Bronchial epithelial cell (primary cell): ENCODE measurements around the gene INTS6L. TPM values are rescaled to one million over a fixed set of nuclear protein-coding genes. Genes with fewer than 3 reads are reported as not detected.

ENCODE experiments used
- DNase-seq: peaks from one replicate; pipeline ENCODE4 v3.0.0-alpha.2; 2010; ENCODE audit warnings: low read depth
- FAIRE-seq: peaks from 2 replicates; lab custom pipeline; 2011; peaks lifted over from hg19 to GRCh38; lab: Jason Lieb, UNC
- H3K27me3 ChIP-seq: 2 replicates; pipeline ENCODE4 v1.5.1; 2011; ENCODE audit warnings: low read length; ENCODE audit not compliant: control insufficient read depth, insufficient read depth
- H3K36me3 ChIP-seq: 2 replicates; pipeline ENCODE4 v1.5.1; 2011; ENCODE audit warnings: low read length; ENCODE audit not compliant: control insufficient read depth, insufficient read depth
- H3K4me3 ChIP-seq: 2 replicates; pipeline ENCODE4 v1.5.1; 2011; ENCODE audit warnings: mild to moderate bottlenecking, low read depth, low read length, control low read depth
- total RNA-seq: library from RNA; depleted of rRNA; stranded (reverse); fragments of >200 nt; gene quantifications from 2 replicates; pipeline ENCODE4 v1.2.1, GENCODE V29; 2014
- TF ChIP-seq, protein P1 (sequence below): IDR thresholded peaks from 2 replicates; pipeline ENCODE4 v1.5.1; 2011; ENCODE audit warnings: mild to moderate bottlenecking, moderate library complexity, low read length, control low read depth, inconsistent platforms; ENCODE audit not compliant: insufficient read depth, severe bottlenecking

INTS6L gene
- total RNA-seq, 1 donor from 2014 or later: 3.2 TPM

DNA sequence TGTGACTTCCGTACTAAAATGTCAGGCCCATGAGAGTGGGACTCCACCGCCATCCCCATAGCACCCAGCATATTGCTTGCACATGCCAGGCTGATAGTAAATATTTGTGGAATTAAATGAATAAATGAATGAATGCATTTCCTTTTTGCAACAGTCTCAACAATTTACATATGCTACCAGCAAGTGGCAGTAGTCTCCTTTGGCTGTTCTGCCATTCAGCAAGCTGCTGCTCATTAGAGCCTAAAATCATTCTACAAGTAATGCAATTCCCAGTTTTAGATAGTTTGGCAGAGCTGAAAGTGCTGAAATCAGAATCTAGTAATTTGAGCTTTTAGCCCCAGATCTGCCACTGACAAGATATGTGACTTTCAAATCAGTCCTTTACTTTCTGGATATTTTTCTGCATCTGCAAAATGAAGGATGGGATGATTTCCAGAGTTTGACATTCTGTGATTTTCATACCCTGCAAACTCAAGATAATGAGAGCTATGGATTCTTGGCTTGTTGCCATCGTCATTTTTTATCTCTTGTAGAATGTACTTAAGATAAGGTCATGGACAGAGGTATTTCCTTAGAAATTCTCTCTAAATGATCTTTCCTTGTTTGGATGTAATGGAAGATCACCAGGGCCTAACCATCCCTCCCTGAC, 35.7 kb upstream of the INTS6L start:
- no peaks in the 10 kb centered on the region for H3K36me3 ChIP-seq
- FAIRE-seq (no peak), DNase-seq (peak; percentile 46)
- TF ChIP-seq, protein P1, sequence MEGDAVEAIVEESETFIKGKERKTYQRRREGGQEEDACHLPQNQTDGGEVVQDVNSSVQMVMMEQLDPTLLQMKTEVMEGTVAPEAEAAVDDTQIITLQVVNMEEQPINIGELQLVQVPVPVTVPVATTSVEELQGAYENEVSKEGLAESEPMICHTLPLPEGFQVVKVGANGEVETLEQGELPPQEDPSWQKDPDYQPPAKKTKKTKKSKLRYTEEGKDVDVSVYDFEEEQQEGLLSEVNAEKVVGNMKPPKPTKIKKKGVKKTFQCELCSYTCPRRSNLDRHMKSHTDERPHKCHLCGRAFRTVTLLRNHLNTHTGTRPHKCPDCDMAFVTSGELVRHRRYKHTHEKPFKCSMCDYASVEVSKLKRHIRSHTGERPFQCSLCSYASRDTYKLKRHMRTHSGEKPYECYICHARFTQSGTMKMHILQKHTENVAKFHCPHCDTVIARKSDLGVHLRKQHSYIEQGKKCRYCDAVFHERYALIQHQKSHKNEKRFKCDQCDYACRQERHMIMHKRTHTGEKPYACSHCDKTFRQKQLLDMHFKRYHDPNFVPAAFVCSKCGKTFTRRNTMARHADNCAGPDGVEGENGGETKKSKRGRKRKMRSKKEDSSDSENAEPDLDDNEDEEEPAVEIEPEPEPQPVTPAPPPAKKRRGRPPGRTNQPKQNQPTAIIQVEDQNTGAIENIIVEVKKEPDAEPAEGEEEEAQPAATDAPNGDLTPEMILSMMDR: peak; percentile 56
- H3K4me3 ChIP-seq: no peak overlapping the region
- H3K27me3 ChIP-seq: no peaks in the 10 kb centered on the region

DNA sequence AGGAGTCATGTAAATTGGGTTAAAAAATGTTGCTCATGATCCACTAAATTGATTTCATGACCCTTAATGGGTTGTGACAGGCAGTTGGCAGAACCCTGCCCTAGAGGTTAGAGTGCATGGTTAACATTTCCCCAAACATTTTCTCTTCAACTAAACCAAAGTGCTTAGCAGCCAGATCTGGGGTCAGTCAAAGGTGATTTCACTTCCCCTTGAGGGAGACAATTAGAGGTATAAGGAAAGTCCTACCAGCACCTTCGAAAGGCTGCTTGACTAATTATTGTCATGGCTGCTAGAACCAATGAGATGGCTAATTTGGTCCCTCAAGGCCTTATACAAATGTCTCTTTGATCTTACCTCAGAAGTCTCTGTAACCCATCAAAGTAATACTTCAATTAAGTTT, 30.9 kb upstream of the INTS6L start:
- no peak for FAIRE-seq
- TF ChIP-seq, protein P1: no peak
- DNase-seq: no peak
- H3K27me3 ChIP-seq: no peaks in the 10 kb centered on the region
- no peaks in the 10 kb centered on the region for H3K36me3 ChIP-seq
- H3K4me3 ChIP-seq: no peak overlapping the region

DNA sequence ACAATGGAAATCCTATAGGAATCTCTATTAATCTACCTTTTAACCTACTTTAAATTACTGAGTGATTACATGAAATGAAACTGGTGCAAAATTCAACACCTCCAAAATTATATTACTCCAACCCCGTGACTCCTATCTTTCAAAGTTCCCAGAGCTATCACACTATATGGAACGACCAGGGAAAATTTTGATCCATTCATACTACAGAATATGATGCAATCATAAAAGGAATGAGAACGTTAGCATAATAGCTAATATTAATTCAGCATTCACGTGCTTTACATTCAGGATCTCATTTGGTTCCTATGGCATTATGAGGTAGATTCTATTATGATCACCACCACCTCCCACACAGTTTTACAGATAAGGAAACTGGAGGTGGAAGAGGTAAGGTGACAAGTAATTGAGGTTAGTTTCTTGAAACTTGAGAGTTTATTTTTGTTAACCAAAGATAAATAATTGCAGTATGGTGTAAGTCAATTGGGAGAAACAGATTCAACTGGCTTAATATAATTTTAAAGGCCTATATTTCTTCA, 29.4 kb upstream of the INTS6L start:
- H3K4me3 ChIP-seq: no peak overlapping the region
- no peak for DNase-seq
- H3K27me3 ChIP-seq: no peaks in the 10 kb centered on the region
- FAIRE-seq: no peak
- no peaks in the 10 kb centered on the region for H3K36me3 ChIP-seq
- TF ChIP-seq, protein P1: no peak

DNA sequence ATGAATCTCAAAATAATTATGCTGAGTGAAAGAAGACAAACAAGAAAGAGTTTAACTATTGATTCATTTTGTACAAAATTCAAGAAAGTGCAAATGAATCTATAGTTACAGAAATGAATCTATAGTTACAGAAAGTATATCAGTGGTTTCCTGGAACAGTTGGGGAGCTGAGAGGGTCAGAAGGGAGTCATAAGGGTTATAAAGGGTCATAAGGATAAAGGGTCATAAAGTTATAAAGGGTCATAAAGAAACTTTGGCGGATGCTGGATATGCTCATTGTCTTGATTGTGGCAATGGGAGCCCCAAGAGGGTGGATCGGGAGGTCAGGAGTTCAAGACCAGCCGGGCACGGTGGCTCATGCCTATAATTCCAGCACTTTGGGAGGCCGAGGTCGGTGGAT, 26.0 kb upstream of the INTS6L start:
- TF ChIP-seq, protein P1: no peak
- Histone ChIP-seq H3K36me3 (no peaks in the 10 kb centered on the region), H3K27me3 (no peaks in the 10 kb centered on the region), H3K4me3 (no peak overlapping the region)
- DNase-seq (no peak), FAIRE-seq (no peak)

DNA sequence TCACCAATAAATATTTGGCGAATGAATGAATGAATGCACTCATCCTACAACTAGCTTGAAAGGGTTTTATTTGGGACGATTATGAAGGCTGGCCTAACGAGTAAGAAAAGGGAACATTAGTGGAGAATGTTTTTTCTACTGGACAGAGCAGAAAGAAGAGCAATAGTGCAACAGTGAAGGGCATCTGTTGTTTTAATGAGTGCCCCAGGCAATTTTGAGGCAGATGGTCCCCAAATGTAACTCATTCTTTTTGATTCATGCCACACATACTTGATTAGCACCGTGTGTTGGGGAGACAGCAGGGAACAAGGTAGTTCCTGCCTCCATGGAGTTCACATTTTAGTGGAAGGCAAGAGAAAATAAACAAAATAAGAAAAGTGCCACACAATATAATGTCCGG, 22.7 kb upstream of the INTS6L start:
- TF ChIP-seq, protein P1: no peak
- DNase-seq (no peak), FAIRE-seq (peak; percentile 28)
- Histone ChIP-seq H3K27me3 (no peaks in the 10 kb centered on the region), H3K36me3 (no peaks in the 10 kb centered on the region), H3K4me3 (no peak overlapping the region)

DNA sequence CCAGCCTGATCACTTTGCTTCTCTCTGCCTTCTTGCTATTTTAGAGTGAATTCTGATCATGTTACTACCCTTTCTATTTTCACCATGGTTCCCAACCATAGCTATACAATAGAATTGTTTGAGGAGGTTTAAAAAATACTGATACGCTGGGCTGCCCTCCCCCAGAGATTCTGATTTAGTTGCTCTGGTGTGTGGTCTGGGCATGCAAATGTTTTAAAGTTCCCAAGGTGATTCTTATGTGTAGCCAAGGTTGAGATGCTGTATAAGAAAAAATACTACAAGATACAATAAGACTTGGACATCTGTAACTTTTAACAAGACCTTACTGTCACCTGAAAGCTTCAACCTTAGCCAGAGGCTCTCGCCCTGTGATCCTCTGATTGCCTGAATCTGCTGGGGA, 22.2 kb upstream of the INTS6L start:
- H3K4me3 ChIP-seq: no peak overlapping the region
- H3K36me3 ChIP-seq: no peaks in the 10 kb centered on the region
- no peak for DNase-seq
- no peaks in the 10 kb centered on the region for H3K27me3 ChIP-seq
- TF ChIP-seq, protein P1: no peak
- FAIRE-seq: no peak
